GM19438 (cell line): ENCODE data around the gene DEPDC5.

ENCODE experiments used
- ATAC-seq: cut with Tn5 transposase; IDR thresholded peaks from one replicate; pipeline ENCODE4 v1.9.1; 2021; ENCODE audit warnings: low read depth; ENCODE audit not compliant: unreplicated experiment

Gene DEPDC5

DNA sequence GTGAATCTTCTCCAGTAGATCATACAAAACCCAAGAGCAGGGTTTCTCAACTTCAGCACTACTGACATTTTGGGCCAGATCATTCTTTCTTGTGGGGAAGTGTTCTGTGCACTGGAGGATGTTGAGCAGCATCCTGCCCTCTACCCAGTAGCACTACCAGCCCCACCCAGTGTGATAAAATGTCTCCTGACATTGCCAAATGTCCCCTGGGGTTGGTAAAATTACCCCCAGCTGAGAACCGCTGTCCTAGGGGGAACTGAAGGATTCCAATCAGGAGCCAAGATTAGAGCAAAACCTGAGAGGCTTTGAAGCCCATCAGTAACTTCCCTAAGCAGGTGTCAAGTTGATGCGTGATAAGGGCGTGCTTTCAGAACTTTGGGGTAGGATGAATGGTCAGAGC is 129.2 kb downstream of the DEPDC5 start:
- no peak for ATAC-seq

DNA sequence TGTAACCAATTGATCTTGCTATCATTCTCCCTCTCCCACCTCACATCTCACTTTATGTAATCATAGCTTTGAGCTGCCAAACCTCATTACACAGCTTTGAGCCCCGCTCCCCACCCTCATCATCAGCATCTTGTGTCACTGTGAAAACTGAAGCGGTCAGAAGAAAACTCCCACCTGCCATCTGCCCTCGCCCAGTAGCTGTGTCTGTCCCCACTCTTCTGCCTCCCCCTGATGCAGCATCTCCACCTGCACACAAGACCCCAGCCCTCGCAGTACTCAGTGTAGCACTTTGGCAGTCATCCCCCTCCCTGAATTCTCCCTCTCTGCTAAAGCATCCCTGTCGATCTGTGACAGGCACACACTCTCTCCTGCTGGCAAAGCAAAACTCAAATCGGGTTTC is 130.2 kb downstream of the DEPDC5 start:
- no peak for ATAC-seq

DNA sequence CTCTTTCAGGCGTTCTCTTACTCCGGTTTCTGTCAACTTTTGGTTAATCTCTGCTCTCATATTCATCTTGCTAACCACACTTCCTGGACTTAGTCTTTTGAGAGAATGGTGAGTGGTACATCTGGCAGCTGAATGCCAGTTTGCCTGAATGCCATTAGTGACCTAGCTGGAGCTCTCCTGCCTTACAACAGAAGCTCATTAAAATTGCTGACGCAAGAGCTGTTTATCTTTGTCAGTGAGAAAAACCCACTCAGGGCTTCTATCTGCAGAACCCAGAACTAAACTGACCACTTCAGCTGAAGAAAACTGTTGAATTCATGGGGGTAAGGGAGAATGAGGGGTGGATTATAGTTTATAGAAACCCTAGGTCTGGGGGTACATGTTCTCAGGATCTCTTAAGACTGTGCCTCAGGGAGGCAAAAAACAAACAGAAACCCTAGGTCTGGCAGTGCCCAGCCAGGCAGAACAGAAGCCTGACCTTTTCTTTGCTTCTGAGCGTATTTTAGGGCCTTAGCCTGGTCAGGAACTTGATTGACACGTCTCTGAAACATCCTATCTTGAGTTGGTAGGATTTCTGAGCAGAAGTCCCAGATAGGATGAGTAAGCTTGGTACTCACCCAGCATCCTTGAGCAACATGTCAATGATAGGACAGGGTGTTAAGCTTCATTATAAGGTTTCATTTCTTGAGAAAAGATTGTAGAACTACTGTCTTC is 137.7 kb downstream of the DEPDC5 start:
- no peak for ATAC-seq

DNA sequence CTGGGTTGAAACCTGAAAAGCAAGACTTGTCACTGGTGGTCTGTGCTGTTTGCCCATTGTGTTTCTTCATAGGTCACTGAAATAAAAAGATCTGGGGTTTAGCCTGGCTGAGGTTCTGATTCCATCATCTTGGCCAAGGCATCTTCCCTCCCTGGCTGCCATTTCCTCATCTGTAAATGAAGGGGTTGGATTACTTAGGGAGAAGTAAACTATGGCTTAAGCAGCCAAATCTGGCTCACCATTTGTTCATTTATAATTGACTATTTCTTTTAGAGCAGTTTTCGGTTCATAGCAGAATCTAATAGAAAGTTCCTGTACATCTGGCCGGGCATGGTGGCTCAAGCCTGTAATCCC is 138.2 kb downstream of the DEPDC5 start:
- no peak for ATAC-seq

DNA sequence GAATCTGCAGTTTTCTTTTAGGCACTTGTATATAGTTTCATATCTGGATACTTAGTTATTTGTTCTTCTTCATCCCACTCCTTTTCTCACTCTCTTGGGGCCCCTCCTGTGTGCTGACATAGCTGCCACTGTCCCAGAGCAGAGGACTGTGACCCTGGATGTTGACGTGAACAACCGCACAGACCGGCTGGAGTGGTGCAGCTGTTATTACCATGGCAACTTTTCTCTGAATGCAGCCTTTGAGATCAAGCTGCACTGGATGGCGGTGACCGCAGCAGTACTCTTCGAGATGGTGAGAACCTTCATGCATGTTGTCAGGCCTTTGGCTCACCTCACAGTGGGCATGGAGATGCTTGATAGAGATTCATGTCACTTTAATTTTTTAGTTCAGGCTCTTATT is 139.6 kb downstream of the DEPDC5 start:
- no peak for ATAC-seq

DNA sequence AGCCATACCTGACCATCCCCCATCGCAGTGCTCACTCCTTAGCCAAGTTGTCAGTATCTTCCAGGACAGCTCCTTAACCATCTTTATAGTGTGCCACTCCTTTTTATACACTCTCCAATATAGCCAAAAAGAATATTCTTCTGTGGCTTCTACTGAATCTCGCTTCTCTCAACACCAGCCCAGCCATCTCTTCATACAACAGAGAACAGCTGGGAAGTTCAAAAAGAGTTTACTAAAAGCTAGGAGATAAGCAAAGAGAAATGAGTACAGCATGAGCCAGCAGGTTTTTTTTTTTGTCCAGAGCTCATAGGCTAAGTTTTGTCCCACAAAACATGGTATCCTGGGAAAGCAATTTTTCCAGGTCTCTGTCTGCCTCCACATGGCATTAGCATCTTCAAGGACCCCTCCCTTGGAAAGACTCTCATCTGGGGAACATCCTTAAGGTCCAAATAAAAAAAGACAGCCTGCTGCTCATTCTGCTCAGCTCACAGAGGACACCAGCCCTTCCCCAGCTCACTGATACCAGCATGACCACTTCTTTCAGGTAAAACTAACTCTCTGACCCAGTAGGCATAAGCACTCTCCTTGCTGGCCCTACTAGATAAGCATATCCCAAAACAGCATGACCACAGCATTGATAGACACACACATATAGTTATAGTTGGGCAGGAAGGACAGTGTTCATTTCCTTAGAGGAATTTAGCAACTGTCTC is 141.7 kb downstream of the DEPDC5 start:
- no peak for ATAC-seq

DNA sequence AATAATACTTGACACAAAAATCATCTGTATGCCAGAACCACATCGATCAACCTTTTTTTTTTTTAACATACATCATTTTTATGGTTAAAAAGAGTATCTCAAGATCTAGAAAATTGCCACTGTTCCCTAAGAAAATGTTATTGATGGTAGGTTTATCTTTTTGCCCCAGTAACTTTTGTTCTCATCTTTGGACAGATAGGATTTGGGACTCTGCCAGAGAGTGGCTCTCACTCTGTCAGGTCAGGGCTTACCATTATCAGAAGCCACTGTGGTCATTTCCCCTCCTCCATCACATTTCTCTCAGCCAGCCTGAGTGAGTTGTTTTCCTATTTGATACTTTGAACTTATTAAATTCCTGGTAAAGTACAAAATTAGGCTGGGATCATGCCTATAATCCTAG is 142.7 kb downstream of the DEPDC5 start:
- ATAC-seq, result no peak

DNA sequence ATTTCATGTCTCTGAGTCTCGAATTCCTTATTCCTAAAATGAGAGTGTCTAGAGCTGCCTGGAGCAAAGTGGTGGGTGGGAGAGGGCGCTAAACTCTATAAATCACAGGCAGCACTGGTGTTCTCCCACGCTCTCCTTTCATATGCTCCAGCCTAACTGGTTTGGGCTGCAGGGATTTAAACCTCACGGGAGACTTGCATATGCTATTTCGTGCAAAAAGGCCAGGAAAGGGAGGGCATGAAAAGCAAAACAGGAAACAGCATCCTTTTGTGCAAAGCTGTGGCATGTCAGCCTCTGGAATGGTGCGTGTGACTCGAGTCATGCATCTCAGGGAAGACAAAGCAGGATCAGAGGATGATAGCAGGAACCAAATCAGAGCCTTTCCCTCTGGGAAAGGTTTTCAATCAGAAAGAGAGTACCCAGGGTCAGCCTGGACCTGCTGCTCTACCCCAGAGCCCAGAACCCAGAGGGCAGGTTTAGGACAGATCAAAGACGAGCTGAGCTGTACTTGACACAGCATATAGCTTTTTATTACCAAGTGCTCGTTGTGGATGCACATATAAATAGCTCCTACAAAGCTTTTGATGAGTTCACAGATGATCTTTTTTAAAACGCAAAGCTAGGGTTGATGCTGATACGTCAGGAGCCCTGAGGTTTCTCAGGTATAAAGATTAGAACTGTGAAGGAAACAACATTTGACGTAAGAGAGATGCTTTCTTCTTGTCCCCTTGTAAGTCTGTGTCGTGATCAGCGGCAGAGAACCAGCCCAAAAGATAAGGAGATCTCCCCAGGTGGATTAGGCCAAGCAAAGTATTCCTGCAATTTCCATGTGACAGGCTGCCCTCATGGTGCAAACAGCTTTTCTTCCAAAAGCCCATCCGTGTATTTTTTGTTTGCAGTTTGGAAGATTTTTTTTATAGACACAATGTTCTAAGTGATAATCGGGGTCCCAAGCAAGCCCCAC is 144.3 kb downstream of the DEPDC5 start:
- ATAC-seq, result no peak

DNA sequence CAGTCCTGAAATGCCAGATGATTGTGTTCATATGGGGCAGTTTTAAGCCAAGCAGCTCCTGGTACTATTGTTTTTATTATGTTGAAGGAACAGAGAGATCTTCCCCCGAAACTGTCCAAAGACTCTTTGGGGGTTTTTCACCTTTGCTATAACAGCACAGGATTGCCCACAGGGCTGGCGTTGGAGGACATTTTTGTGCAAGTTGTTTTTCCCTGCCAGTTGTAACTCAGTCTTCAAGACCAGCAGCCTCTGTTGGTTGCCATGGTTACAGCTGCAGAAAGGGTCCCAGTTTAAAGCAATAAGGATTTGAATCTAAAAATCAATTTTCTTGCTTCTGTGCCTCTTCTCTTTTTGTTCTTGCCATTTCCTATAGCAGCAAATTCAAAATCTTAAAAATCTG is 145.1 kb downstream of the DEPDC5 start:
- no peak for ATAC-seq

DNA sequence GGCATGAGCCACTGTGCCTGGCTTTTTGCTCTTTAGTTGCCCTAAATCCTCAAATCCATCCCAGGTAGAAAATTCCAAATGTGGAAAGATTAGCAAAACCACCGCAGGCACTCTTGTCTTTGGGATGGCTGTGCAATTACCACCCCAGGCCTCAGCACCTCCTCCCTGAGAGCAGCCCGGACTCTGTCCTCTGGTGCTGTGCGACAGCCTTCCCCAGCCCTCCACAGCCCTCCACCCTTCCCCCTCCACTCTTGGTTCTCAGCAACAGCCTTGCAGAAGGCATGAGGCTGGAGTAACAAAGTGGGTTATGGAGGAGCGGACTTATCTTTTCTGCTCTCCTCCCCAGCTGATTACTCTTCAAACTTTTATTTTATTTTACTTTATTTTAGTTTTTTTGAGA is 145.8 kb downstream of the DEPDC5 start:
- no peak for ATAC-seq

DNA sequence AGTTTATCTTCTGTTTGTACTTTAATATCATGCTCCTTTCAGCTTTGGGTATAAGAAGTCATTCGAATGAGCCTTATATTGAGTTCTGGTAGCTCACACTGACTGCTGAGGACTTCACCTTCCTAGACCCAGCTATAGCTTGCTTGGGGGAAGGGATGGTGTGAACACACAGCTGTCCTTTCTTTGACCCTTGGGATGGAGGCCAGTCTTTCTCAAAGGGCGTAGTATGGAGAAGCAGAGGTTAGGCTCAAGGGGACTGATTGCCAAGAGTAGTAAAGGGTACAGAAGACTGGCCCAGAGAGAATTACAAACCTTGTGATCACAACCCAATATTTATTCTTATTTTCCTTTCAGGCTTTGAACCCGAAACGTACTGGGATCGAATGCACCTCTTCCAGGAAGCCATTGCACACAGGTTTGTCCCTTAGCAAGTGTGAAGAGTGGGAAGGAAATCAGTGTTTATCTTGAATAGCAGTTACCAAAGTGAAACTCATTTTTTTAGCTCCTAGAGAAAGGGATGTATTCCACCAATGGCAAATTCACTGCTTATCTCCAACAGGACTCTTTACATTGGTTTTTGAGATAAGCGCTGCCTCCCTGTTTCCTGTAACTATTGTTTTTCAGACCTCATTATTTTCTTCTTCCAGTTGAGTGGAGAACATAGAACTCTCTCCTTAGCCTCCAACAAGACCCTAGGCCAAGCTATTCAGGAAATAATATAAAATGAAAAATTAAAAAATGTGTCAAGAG is 147.7 kb downstream of the DEPDC5 start:
- ATAC-seq, result no peak

DNA sequence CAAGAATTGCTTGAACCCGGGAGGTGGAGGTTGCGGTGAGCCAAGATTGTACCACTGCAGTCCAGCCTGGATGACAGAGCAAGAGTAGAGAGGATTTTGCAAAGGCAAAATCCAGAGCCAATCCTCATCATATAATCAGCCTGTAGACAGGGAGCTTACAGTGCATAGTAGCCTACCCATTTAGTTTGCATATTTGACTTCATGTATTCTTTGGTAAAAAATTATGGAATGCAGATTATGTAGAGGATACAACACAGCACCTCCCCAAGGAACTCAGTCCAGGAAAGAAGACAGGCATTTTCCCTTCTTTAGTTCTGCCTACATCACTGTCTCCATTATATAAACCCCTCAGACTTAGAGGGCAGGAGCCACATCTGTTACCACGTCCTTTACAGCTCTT is 150.8 kb downstream of the DEPDC5 start:
- no peak for ATAC-seq

DNA sequence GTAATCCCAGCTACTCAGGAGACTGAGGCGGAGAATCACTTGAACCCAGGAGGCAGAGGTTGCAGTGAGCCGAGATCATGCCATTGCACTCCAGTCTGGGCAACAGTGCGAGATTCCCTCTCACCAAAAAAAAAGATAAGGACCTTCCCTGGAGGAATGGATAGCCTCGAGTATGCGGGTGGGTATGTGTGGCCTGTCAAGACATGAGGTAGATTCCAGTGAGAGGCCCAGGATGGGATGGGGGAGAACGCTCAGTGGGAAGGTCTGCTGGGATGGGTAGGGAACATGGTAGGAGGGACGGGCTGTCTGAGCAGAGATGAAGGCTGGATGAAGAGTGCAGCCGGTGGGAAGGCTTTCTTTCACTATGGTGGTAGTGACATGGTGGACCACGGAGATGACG is 151.5 kb downstream of the DEPDC5 start:
- ATAC-seq, result no peak

DNA sequence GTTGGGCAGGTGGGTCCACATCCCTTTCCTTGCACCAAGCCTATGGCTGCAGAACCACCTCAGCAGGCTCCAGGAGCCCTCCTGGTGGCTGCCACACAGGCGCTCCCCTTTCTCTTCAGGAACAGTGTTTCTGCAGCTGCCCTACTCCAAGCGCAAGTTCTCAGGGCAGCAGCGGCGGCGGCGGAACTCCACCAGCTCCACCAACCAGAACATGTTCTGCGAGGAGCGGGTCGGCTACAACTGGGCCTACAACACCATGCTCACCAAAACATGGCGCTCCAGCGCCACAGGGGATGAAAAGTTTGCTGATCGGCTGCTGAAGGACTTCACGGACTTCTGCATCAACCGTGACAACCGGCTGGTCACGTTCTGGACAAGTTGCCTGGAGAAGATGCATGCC is 152.3 kb downstream of the DEPDC5 start:
- no peak for ATAC-seq

DNA sequence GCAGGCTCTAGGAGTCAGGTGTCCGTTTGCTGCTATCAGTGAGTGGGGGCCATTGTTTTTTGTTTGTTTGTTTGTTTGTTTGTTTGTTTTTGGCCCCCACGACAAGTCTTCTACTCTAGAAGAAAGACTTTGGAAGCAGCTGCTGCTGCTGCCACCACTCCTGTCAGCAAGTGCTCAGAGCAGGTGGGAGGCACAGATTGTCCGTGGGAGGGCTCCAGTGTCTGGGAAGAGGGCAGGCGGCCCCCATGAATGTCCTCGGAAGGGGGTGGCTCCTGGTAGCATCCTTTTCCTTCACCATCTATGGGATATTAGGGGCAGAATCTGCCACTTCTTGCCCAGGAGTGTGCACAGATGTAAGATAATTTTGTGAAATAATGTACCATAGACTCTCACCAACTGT is 152.8 kb downstream of the DEPDC5 start:
- no peak for ATAC-seq

DNA sequence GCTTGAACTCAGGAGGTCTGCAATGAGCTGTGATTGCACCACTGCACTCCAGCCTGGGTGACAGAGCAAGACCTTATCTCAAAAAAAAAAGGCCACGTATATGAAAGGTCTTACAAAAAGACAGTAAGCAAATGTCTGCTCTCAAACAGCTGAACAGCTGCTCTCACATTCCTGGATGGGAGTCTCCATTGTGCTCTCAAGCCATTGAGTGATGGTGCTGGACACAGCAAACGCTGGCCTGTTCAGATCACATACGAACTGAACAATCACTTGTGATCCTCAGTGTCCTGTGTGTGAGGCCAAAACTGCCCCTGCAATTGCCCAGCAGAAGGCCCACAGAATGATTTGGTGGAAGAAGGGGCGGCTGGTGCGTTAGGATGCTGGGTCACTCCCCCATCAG is 156.2 kb downstream of the DEPDC5 start:
- no peak for ATAC-seq

DNA sequence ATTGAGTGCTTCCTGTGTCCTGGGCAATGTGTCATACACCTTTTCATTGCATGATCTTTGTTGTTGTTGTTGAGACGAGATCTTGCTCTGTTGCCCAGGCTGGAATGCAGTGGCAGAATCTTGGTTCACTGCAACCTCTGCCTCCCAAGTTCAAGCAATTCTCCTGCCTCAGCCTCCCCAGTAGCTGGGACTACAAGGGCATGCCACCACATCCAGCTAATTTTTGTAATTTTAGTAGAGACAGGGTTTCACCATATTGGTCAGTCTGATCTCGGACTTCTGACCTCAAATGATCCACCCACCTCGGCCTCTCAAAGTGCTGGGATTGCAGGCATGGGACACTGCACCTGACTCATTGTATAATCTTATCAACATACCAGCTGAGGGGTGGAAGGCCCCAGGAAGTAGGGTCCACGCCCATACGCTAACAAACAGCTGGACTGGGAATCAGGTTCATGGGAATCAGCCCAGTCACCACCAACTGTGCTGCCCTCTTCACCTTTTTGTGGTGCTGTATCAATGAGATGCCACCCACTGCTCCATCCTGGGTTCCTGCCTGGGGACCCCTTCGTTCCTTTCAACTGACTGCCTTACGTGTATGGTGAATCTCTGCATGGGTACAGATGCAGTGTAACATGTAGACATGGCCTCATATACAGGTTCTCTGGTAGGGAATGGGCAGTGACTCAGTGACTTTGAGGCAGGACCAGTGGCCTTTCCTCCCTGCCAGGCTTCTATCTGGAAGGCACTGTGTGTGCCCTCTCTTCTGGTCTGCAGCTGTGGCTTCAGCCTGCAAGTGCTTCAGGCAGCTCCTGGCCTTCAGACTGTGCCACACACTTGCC is 158.0 kb downstream of the DEPDC5 start:
- ATAC-seq, result no peak

DNA sequence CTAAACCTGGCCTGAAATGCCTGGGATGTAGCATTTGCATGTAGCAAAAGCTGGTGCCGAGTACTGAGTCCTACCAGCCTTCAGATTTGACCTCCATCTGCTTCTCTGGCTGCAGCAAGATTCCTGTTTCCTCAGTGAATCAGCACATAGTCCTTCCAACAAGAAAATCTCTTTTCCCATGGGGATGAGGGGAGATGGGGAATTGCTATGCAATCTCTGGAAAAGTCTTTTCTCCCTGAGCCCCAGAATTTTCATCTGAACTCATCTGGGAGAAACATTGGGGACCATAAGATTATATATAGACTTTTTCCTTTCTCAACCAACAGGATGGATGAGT is 158.6 kb downstream of the DEPDC5 start:
- ATAC-seq, result no peak

DNA sequence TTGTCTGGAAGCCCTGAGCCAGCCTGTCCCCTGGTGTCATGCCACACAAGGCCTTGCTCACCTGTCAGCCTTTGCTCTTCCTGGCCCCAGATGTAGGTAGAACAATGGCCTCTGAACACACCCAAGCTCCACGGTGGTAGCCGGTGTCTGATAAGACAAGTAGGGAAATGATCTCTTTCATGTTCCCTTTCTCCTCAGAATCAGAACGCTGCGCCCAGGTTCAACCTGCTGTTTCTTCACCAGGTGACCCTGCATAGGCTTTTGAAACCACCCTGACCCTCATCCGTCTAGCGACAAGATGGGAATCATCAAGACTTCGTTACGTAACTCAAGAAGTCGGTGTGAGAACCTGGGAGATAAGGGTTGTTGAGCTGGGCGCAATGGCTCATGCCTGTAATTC is 161.8 kb downstream of the DEPDC5 start:
- ATAC-seq, result no peak
